ENCODE data around the gene PI4K2A.
A peak's percentile ranks its signal among the peaks of the same experiment; 100 is the strongest.

PI4K2A gene

GRCh38 chr10:97708976-97709946 is 68.8 kb downstream of the PI4K2A start:
- Histone ChIP-seq H2AK5ac (ENCODE audit: low read depth, low read length) (no peak overlapping the region), H3K27ac (replicated peaks; ENCODE audit: low read length) (no peak overlapping the region), H3K9ac (ENCODE audit: low read depth, low read length, poor library complexity) (no peak overlapping the region)

DNA sequence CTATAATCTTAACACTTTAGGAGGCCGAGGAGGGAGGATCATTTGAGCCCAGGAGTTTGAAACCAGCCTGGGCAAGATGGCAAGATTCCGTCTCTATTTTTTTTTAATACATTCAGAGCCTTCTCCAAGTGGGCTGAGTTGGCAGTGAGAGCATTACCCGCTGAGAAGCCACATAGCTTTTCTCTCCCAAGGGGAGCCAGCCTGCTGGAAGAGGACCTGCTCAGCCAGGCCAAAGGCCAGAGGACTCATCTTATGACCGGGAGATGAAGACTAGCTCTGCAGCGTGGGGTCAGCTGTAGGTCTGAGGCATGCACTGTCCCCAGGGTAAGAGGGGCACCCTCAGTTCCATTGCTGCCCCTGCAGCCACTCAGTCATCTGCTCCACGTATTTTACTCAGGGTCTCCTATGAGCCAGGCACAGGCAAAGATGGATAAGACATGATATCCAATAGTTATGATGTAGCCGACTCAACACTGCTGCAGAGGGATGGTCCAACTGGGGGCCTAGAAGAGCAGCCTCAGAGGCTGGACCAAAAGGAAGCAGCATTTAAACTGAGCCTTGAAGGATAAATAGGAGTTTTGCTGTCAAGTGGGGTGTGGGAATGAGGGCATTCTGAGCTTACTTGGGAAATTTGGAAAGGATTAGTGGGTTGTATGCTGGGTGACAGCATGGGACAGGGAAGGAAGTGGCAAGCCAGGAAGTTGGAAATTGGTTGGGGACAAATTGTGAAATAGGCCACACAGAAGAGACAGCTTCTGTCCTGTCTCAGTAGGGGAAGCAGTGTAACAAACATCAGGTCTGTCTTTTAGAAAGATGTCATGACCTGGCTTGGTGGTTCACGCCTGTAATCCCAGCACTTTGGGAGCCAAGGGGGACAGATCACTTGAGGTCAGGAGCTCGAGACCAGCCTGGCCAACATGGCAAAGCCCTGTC is 71.4 kb downstream of the PI4K2A start:
- Histone ChIP-seq H3K23ac (ENCODE audit: low read depth, low read length, poor library complexity) (no peak overlapping the region), H3K4ac (ENCODE audit: low read length) (no peak overlapping the region), H3K27ac (replicated peaks; ENCODE audit: low read length) (no peak overlapping the region), H3K4me1 (ENCODE audit: control insufficient read depth in 2 of 2, insufficient read depth in 1 of 2, low read depth in 1 of 2, low read length in 2 of 2) (peaks cover 5 to 15% of the 10 kb centered on the region in 2 donors), H3K27me3 (ENCODE audit: control insufficient read depth in 3 of 3, insufficient read depth in 3 of 3, low read depth in 1 of 3, low read length in 3 of 3) (peaks cover 0 to 23% (median 2%) of the 10 kb centered on the region in 3 experiments), H3K36me3 (replicated peaks in 1 of 2; ENCODE audit: control insufficient read depth in 2 of 2, insufficient read depth in 2 of 2, low read length in 2 of 2) (peaks cover 0 to 2% of the 10 kb centered on the region in 2 donors), H3K4me3 (ENCODE audit: low read length in 2 of 2) (no peak overlapping the region), H4K8ac (ENCODE audit: low read depth, low read length) (no peak overlapping the region), H2BK120ac (ENCODE audit: low read depth, low read length) (peak overlapping the region; percentile 35), H2BK15ac (ENCODE audit: low read length) (no peak overlapping the region), H3K9ac (ENCODE audit: low read depth, low read length, poor library complexity) (no peak overlapping the region), H2BK5ac (ENCODE audit: low read length) (peak overlapping the region; percentile 14), H4K91ac (ENCODE audit: low read depth, low read length, poor library complexity) (no peak overlapping the region), H2AFZ (ENCODE audit: low read length) (no peak overlapping the region), H3K18ac (ENCODE audit: low read length) (no peak overlapping the region), H3K14ac (ENCODE audit: low read length) (no peak overlapping the region), H3K9me3 (replicated peaks in 1 of 2; ENCODE audit: control insufficient read depth in 2 of 2, insufficient read depth in 1 of 2, low read depth in 1 of 2, low read length in 2 of 2) (no peaks in the 10 kb centered on the region), H2BK12ac (ENCODE audit: low read length) (no peak overlapping the region), H2AK5ac (ENCODE audit: low read depth, low read length) (no peak overlapping the region), H3K4me2 (ENCODE audit: insufficient read depth, low read length, poor library complexity, severe bottlenecking) (no peak overlapping the region), H3K79me1 (ENCODE audit: low read depth, low read length) (peaks cover 6% of the 10 kb centered on the region)
- no CpG with 5 or more reads among the region's 9 CpGs for WGBS, 2 donors (ENCODE audit: extremely low coverage in 2 of 2, insufficient read length in 2 of 2, insufficient replicate concordance in 1 of 2)
- DNase-seq (ENCODE audit: low spot score): no peak

More at GRCh38 chr10:97708976-97709946, 68.8 kb downstream of the PI4K2A start:
- no peak overlapping the region for H2BK15ac ChIP-seq (ENCODE audit: low read length)
- peaks cover 0 to 21% (median 2%) of the 10 kb centered on the region in 3 experiments for H3K27me3 ChIP-seq (ENCODE audit: control insufficient read depth in 3 of 3, insufficient read depth in 3 of 3, low read depth in 1 of 3, low read length in 3 of 3)
- no peak overlapping the region for H3K18ac ChIP-seq (ENCODE audit: low read length)
- peaks cover 5% of the 10 kb centered on the region for H3K79me1 ChIP-seq (ENCODE audit: low read depth, low read length)
- DNase-seq (ENCODE audit: low spot score): peak; percentile 65
- no peak overlapping the region for H2BK5ac ChIP-seq (ENCODE audit: low read length)
- H2BK120ac ChIP-seq (ENCODE audit: low read depth, low read length): no peak overlapping the region
- H4K91ac ChIP-seq (ENCODE audit: low read depth, low read length, poor library complexity): no peak overlapping the region
- no peak overlapping the region for H3K4me2 ChIP-seq (ENCODE audit: insufficient read depth, low read length, poor library complexity, severe bottlenecking)
- no peak overlapping the region for H3K14ac ChIP-seq (ENCODE audit: low read length)
- H3K23ac ChIP-seq (ENCODE audit: low read depth, low read length, poor library complexity): no peak overlapping the region
- no peak overlapping the region for H2BK12ac ChIP-seq (ENCODE audit: low read length)
- H3K4me1 ChIP-seq (ENCODE audit: control insufficient read depth in 2 of 2, insufficient read depth in 1 of 2, low read depth in 1 of 2, low read length in 2 of 2): peaks cover 0 to 6% of the 10 kb centered on the region in 2 donors
- H3K9me3 ChIP-seq (replicated peaks in 1 of 2; ENCODE audit: control insufficient read depth in 2 of 2, insufficient read depth in 1 of 2, low read depth in 1 of 2, low read length in 2 of 2): no peaks in the 10 kb centered on the region
- no peak overlapping the region for H2AFZ ChIP-seq (ENCODE audit: low read length)
- H3K4me3 ChIP-seq (ENCODE audit: low read length in 2 of 2): no peak overlapping the region
- no peak overlapping the region for H3K4ac ChIP-seq (ENCODE audit: low read length)
- H3K36me3 ChIP-seq (replicated peaks in 1 of 2; ENCODE audit: control insufficient read depth in 2 of 2, insufficient read depth in 2 of 2, low read length in 2 of 2): no peaks in the 10 kb centered on the region
- H4K8ac ChIP-seq (ENCODE audit: low read depth, low read length): no peak overlapping the region
- no CpG with 5 or more reads among the region's 18 CpGs for WGBS, 2 donors (ENCODE audit: extremely low coverage in 2 of 2, insufficient read length in 2 of 2, insufficient replicate concordance in 1 of 2)

GRCh38 chr10:97713339-97713825 is 72.9 kb downstream of the PI4K2A start, which contains the start of gene MARVELD1:
TSS of gene MARVELD1 (plus strand) at chr10:97713730. CDS start at chr10:97713877, 147 bp downstream.
- peak within 1 kb of the TSS; percentile 61 for H2BK15ac ChIP-seq (ENCODE audit: low read length)
- H2BK5ac ChIP-seq (ENCODE audit: low read length): peak within 1 kb of the TSS; percentile 79
- peak within 1 kb of the TSS; percentile 56 to 91 for H3K4me3 ChIP-seq (ENCODE audit: low read length in 2 of 2)
- peak; percentile 59 for DNase-seq (ENCODE audit: low spot score)
- H2AFZ ChIP-seq (ENCODE audit: low read length): peak within 1 kb of the TSS; percentile 94
- peak within 1 kb of the TSS; percentile 97 for H3K23ac ChIP-seq (ENCODE audit: low read depth, low read length, poor library complexity)
- H3K14ac ChIP-seq (ENCODE audit: low read length): peak within 1 kb of the TSS; percentile 82
- H3K4ac ChIP-seq (ENCODE audit: low read length): peak within 1 kb of the TSS; percentile 85
- peak within 1 kb of the TSS; percentile 88 for H3K4me2 ChIP-seq (ENCODE audit: insufficient read depth, low read length, poor library complexity, severe bottlenecking)
- peaks cover 0 to 16% (median 2%) of the 10 kb centered on the region in 3 experiments for H3K27me3 ChIP-seq (ENCODE audit: control insufficient read depth in 3 of 3, insufficient read depth in 3 of 3, low read depth in 1 of 3, low read length in 3 of 3)
- H2BK120ac ChIP-seq (ENCODE audit: low read depth, low read length): peak within 1 kb of the TSS; percentile 68
- WGBS, 2 donors (ENCODE audit: extremely low coverage in 2 of 2, insufficient read length in 2 of 2, insufficient replicate concordance in 1 of 2): no CpG with 5 or more reads among the region's 37 CpGs
- H4K91ac ChIP-seq (ENCODE audit: low read depth, low read length, poor library complexity): peak within 1 kb of the TSS; percentile 62
- peak within 1 kb of the TSS; percentile 65 for H3K27ac ChIP-seq (replicated peaks; ENCODE audit: low read length)
- H2BK12ac ChIP-seq (ENCODE audit: low read length): no peak within 1 kb of the TSS
- peaks cover 9 to 26% of the 10 kb centered on the region in 2 donors for H3K4me1 ChIP-seq (ENCODE audit: control insufficient read depth in 2 of 2, insufficient read depth in 1 of 2, low read depth in 1 of 2, low read length in 2 of 2)
- peak within 1 kb of the TSS; percentile 99 for H3K9ac ChIP-seq (ENCODE audit: low read depth, low read length, poor library complexity)
- peak within 1 kb of the TSS; percentile 99 for H3K18ac ChIP-seq (ENCODE audit: low read length)
- peak within 1 kb of the TSS; percentile 95 for H4K8ac ChIP-seq (ENCODE audit: low read depth, low read length)
- no peaks in the 10 kb centered on the region for H3K9me3 ChIP-seq (replicated peaks in 1 of 2; ENCODE audit: control insufficient read depth in 2 of 2, insufficient read depth in 1 of 2, low read depth in 1 of 2, low read length in 2 of 2)
- H2AK5ac ChIP-seq (ENCODE audit: low read depth, low read length): peak within 1 kb of the TSS; percentile 85
- H3K36me3 ChIP-seq (replicated peaks in 1 of 2; ENCODE audit: control insufficient read depth in 2 of 2, insufficient read depth in 2 of 2, low read length in 2 of 2): peaks cover 3 to 6% of the 10 kb centered on the region in 2 donors
- H3K79me1 ChIP-seq (ENCODE audit: low read depth, low read length): peaks cover 6% of the 10 kb centered on the region

Measured in neuronal stem cell (in vitro differentiated cells).